Measurements from ENCODE around the gene PCDH10. TPM values are rescaled to one million over a fixed set of nuclear protein-coding genes. Genes with fewer than 3 reads are reported as not detected.

PCDH10 gene
- total and polyA plus RNA-seq, 9 of the 15 experiments (the other 6 are each of a cell fraction or from before 2014, with no cell fraction given) = 0.04 to 1.4 (median 0.29) TPM

DNA sequence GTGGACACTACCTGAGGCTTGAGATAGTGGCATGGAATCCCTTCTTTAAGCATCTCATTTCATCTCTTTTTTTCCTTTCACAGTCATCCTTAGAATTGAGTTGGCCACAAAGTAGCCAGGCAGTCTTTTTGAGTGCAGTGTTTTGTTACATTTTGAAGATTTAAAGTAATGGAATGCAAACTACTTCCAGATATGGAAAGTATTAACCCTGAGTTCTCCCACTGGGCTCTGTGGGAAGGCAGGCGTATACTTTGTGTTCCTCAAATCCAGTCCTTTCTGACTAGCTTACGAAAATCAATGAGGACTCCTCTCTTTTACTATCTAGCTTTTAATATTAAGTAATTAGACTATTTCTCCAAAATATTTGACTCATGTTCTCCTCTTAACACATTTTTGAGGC lies 29.9 kb downstream of the PCDH10 start:
- FAIRE-seq = no peak
- H3K36me3 ChIP-seq (ENCODE audit: control insufficient read depth, insufficient read depth, low read length) = no peaks in the 10 kb centered on the region
- no peak overlapping the region for H3K4me3 ChIP-seq
- H3K27ac ChIP-seq (ENCODE audit: extremely low read depth, low read depth, low read length) = no peak overlapping the region
- H3K9ac ChIP-seq (ENCODE audit: insufficient read depth in 1 of 2, low read depth in 2 of 2, low read length in 2 of 2) = no peak overlapping the region
- in situ Hi-C loops (cut with MboI) (no loop called here), intact Hi-C loops (cut with micrococcal nuclease) (no loop called here)
- ATAC-seq = no peak
- POLR2A ChIA-PET = no interaction called here
- BruUV-seq (replicated peaks) = no TSS peak
- TF ChIP-seq POLR2AphosphoS5 (IDR thresholded peaks at IDR 0.05; ENCODE audit: control insufficient read depth, insufficient read depth, low read depth, low read length) (no peak), ZNF766 (CRISPR knock-in tag; conservative IDR thresholded peaks at IDR 0.05) (no peak), CREB1 (IDR thresholded peaks at IDR 0.05) (no peak), CREB1 (CRISPR knock-in tag; IDR thresholded peaks at IDR 0.05) (no peak), SREBF1 (IDR thresholded peaks at IDR 0.05; ENCODE audit: borderline replicate concordance, low read depth, low read length) (no peak), BRD4 (IDR thresholded peaks at IDR 0.05) (no peak), ZNF384 (IDR thresholded peaks at IDR 0.05; ENCODE audit: low read depth, low read length) (no peak), KAT7 (CRISPR knock-in tag; IDR thresholded peaks at IDR 0.05; ENCODE audit: borderline replicate concordance) (no peak), MCM5 (IDR thresholded peaks at IDR 0.05; ENCODE audit: low read depth) (no peak), TCFL5 (CRISPR knock-in tag; conservative IDR thresholded peaks at IDR 0.05) (no peak), CEBPB (tag; IDR thresholded peaks at IDR 0.05) (no peak), GABPB2 (CRISPR knock-in tag; conservative IDR thresholded peaks at IDR 0.05) (no peak), ZBTB17 (CRISPR knock-in tag; IDR thresholded peaks at IDR 0.05) (no peak), ZKSCAN8 (CRISPR knock-in tag; IDR thresholded peaks at IDR 0.05) (no peak)
- TF ChIP-seq, protein P1, sequence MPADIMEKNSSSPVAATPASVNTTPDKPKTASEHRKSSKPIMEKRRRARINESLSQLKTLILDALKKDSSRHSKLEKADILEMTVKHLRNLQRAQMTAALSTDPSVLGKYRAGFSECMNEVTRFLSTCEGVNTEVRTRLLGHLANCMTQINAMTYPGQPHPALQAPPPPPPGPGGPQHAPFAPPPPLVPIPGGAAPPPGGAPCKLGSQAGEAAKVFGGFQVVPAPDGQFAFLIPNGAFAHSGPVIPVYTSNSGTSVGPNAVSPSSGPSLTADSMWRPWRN (IDR thresholded peaks at IDR 0.05; ENCODE audit: low read depth) = no peak
- TF ChIP-seq, protein P2, sequence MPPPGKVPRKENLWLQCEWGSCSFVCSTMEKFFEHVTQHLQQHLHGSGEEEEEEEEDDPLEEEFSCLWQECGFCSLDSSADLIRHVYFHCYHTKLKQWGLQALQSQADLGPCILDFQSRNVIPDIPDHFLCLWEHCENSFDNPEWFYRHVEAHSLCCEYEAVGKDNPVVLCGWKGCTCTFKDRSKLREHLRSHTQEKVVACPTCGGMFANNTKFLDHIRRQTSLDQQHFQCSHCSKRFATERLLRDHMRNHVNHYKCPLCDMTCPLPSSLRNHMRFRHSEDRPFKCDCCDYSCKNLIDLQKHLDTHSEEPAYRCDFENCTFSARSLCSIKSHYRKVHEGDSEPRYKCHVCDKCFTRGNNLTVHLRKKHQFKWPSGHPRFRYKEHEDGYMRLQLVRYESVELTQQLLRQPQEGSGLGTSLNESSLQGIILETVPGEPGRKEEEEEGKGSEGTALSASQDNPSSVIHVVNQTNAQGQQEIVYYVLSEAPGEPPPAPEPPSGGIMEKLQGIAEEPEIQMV (tag; conservative IDR thresholded peaks at IDR 0.05; ENCODE audit: low read depth) = no peak
- no peaks in the 10 kb centered on the region for H3K27me3 ChIP-seq (ENCODE audit: control insufficient read depth in 2 of 2, insufficient read depth in 2 of 2, low read length in 2 of 2)
- DNase-seq (ENCODE audit: extremely low read depth in 1 of 4, low spot score in 3 of 4) = no peak
- H3K4me2 ChIP-seq (ENCODE audit: insufficient read depth, low read length) = no peak overlapping the region
- H3K9me3 ChIP-seq (replicated peaks; ENCODE audit: control insufficient read depth, insufficient read depth, low read depth, low read length) = no peaks in the 10 kb centered on the region
- H3K9me1 ChIP-seq (ENCODE audit: control insufficient read depth, insufficient read depth, low read length) = no peaks in the 10 kb centered on the region
- no peaks in the 10 kb centered on the region for H3K4me1 ChIP-seq (replicated peaks in 1 of 2; ENCODE audit: control insufficient read depth in 2 of 2, insufficient read depth in 2 of 2, low read length in 2 of 2)
- no peaks in the 10 kb centered on the region for H3K79me2 ChIP-seq (ENCODE audit: control insufficient read depth, insufficient read depth, low read length)
- CTCF ChIA-PET (ENCODE audit: low intra/inter-chr PET ratio) = no interaction called here
- H4K20me1 ChIP-seq (replicated peaks; ENCODE audit: control insufficient read depth, insufficient read depth, low read length) = no peaks in the 10 kb centered on the region
- no peak overlapping the region for H2AFZ ChIP-seq (ENCODE audit: low read depth, low read length)
- 4% methylated on average over 2 of the region's 2 CpGs for WGBS (ENCODE audit: insufficient coverage, low coverage, missing lambda C conversion rate)

All from K562 (cell line).